NCI-H510A (cell line): ENCODE data around the gene ZNF587.
"Not testable (repeated sequence)": the region's sequence is repeated elsewhere in the genome, so short reads cannot be mapped to it uniquely, and the experiment has no call there.

Experiments
- DNase-seq: peaks from one replicate; lab custom pipeline; 2025; lab: John Stamatoyannopoulos, UW

The ZNF587 gene

GRCh38 chr19:57823155-57823554 is 26.5 kb upstream of the ZNF587 start:
- not testable (repeated sequence) for DNase-seq

GRCh38 chr19:57823608-57824007 is 26.1 kb upstream of the ZNF587 start:
- DNase-seq = not testable (repeated sequence)

GRCh38 chr19:57825511-57825910 is 24.1 kb upstream of the ZNF587 start:
- no peak for DNase-seq

- DNase-seq = no peak
These were observed 20.3 kb upstream of the ZNF587 start for GRCh38 chr19:57829316-57829715.

GRCh38 chr19:57830071-57830602 is 19.5 kb upstream of the ZNF587 start, which contains the start of gene ZNF587B:
TSS of gene ZNF587B (plus strand) at chr19:57830299. CDS start at chr19:57830529, 230 bp downstream.
- DNase-seq = no peak

GRCh38 chr19:57836991-57837390 is 12.7 kb upstream of the ZNF587 start:
- DNase-seq = not testable (repeated sequence)

- DNase-seq = not testable (repeated sequence)
These were observed 11.0 kb upstream of the ZNF587 start for GRCh38 chr19:57838622-57839191.

- DNase-seq = no peak
These were observed 8.4 kb upstream of the ZNF587 start for GRCh38 chr19:57841122-57841763.

- DNase-seq = not testable (repeated sequence)
These were observed 2.5 kb upstream of the ZNF587 start for GRCh38 chr19:57847164-57847563.

GRCh38 chr19:57849162-57849665 is 445 bp upstream of the ZNF587 start:
- not testable (repeated sequence) for DNase-seq

GRCh38 chr19:57850553-57851017 is 926 bp downstream of the ZNF587 start:
- DNase-seq = no peak

GRCh38 chr19:57851812-57852603 is 2.3 kb downstream of the ZNF587 start:
- not testable (repeated sequence) for DNase-seq

GRCh38 chr19:57854117-57854516 is 4.5 kb downstream of the ZNF587 start:
- DNase-seq = not testable (repeated sequence)

- DNase-seq = not testable (repeated sequence)
These were observed 12.7 kb downstream of the ZNF587 start for GRCh38 chr19:57862351-57862750.

- no peak for DNase-seq
These were observed 18.3 kb downstream of the ZNF587 start for GRCh38 chr19:57867868-57868492.

GRCh38 chr19:57869655-57870054 is 20.0 kb downstream of the ZNF587 start:
- not testable (repeated sequence) for DNase-seq

- DNase-seq = no peak
These were observed 20.6 kb downstream of the ZNF587 start for GRCh38 chr19:57870225-57870624.

GRCh38 chr19:57872450-57872849 is 22.8 kb downstream of the ZNF587 start:
- no peak for DNase-seq

GRCh38 chr19:57873883-57874799 is 24.5 kb downstream of the ZNF587 start:
- DNase-seq = not testable (repeated sequence)

GRCh38 chr19:57886046-57886445 is 36.4 kb downstream of the ZNF587 start:
- no peak for DNase-seq
